GM13977 (cell line): ENCODE data around the gene TNFRSF17.
A peak's percentile ranks its signal among the peaks of the same experiment; 100 is the strongest.
"Not testable (repeated sequence)": the region's sequence is repeated elsewhere in the genome, so short reads cannot be mapped to it uniquely, and the experiment has no call there.

Experiments
- DNase-seq: peaks from one replicate; pipeline ENCODE4 v3.0.0; 2012; ENCODE audit warnings: low spot score
- CTCF ChIP-seq: IDR thresholded peaks from 2 replicates; pipeline ENCODE4 v1.5.1; 2012; ENCODE audit warnings: mild to moderate bottlenecking, control low read depth; ENCODE audit not compliant: insufficient read depth; ENCODE audit errors: extremely low read depth, missing control alignments
- in situ Hi-C: fragments of 300-500 bp; cut with MboI; formaldehyde crosslinking; loops from one replicate; pipeline ENCODE4 v1.12.0; 2022; ENCODE audit warnings: low sequenced_read_pairs, low pct_unique_long_range_greater_than_20kb, mixed read lengths, inconsistent platforms; ENCODE audit not compliant: unreplicated experiment

TNFRSF17 gene

DNA sequence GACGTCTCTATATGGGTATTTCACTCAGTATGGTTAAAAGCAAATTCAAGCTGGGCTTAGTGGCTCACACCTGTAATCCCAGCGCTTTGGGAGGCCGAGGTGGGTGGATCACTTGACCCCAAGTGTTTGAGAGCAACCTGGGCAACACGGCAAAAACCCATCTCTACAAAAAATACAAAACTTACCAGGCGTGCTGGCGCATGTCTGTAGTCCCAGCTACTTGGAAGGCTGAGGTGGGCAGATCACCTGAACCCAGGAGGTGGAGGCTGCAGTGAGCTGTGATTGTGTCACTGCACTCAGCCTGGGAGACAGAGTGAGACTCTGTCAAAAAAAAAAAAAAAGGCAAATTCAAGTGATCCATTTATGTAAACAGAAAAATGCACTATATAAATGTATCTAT lies 1.3 kb upstream of the TNFRSF17 start:
- DNase-seq: no peak
- no peak for TF ChIP-seq CTCF
- in situ Hi-C loops: no loop called here

DNA sequence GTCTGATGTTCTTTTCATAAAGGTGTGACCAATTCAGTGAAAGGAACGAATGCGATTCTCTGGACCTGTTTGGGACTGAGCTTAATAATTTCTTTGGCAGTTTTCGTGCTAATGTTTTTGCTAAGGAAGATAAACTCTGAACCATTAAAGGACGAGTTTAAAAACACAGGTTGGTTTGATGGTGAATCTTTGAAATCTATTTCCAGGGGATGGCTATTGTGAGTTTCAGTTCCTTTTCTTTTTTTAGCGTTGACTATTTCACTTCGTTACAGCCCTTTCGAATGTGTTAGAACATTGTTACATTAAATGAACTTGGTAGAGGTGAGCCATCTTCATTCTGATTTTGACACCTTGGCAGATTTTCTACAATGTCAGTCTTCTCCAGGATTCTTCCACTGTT lies 1.2 kb downstream of the TNFRSF17 start:
- in situ Hi-C loops: no loop called here
- peak; percentile 45 for DNase-seq
- TF ChIP-seq CTCF: no peak

GRCh38 chr16:11967195-11967911 lies 2.3 kb downstream of the TNFRSF17 start:
- TF ChIP-seq CTCF: no peak
- no peak for DNase-seq
- in situ Hi-C loops: no loop called here

DNA sequence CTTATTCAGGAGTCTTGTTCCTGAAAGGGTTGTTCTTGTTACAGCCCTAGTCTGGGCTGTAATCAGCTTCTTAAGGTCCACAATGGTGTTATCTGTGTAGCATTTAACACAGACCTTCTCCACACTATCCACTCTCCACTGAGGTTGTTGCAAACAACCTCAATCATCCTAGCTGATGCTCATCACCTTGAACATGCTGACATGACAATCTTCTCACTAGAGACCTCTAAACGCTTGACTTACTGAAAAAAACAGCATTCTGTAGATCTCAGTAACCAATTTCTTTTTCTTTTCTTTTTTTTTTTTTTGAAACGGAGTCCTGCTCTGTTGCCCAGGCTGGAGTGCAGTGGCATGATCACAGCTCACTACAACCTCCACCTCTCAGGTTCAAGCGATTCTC lies 3.6 kb downstream of the TNFRSF17 start:
- DNase-seq: no peak
- in situ Hi-C loops: no loop called here
- TF ChIP-seq CTCF: no peak

DNA sequence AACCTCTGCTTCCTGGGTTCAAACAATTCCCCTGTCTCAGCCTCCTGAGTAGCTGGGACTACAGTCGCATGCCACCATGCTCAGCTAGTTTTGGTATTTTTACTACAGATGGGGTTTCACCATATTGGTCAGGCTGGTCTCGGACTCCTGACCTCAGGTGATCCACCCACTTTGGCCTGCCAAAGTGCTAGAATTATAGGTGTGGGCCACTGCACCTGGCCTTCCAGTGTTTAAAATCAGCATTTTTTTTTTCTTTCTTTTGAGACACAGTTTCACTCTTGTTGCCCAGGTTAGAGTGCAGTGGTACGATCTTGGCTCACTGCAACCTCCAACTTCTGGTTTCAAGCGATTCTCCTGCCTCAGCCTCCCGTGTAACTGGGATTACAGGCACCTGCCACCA lies 5.3 kb downstream of the TNFRSF17 start:
- DNase-seq, in situ Hi-C loops: not testable (repeated sequence)

DNA sequence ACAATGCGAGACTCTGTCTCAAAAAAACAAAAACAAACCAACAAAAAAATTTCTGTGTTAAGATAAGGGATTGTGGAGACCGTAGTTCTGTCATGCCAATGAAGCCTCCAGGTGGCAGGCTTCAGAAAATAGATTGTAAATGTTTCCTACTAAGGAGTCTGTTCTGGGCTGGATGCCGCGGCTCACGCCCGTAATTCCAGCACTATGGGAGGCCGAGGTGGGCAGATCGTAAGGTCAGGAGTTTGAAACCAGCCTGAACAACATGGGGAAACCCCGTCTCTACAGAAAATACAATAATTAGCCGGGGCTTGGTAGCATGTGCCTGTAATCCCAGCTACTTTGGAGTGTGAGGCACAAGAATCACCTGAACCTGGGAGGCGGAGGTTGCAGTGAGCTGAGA lies 7.1 kb downstream of the TNFRSF17 start:
- in situ Hi-C loops: no loop called here
- DNase-seq: no peak
- TF ChIP-seq CTCF: peak; percentile 16

GRCh38 chr16:11973070-11973469 lies 8.1 kb downstream of the TNFRSF17 start:
- TF ChIP-seq CTCF: no peak
- in situ Hi-C loops: no loop called here
- no peak for DNase-seq
